ENCODE data around the gene CDCP1.

DNA sequence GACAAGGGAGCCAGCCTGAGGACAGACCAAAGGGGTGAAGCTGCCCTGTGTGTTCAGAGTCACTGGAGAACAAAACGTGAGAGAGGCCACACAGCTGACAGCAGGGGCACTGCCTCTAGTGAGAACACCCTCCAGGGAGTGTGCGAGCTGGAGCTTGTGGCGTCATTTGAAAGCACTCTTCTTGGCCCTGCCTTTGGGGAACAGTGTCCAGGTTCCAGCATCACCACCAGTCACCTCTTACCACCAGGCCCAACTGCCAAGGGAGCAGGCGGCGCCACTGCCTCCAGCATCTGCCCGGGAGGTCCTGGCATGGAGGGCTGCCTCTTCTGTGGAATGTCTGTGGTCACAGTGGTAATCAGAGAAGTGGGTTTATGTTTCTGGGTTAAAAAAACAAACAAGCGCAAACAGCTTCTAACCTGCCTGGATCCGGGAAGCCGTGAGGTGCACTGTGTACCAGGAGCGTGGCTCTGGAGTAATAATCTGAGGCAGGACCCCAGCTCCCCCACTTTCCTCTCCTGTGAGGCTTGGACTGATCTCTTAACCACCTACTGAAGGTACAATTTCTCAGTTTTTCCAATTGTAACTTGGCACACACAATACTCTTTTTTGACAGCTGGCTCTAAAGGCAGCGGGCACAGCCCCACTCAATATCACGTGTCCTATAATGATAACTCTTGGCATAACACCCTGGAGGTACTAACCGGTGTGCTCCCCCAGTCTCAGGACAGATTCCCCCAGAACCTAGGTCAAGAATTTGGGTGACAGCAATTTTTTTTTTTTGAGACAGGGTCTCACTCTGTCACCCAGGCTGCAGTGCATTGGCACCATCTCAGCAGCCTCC is 32.2 kb upstream of the CDCP1 start:
- no peak for TF ChIP-seq EZH2 (IDR thresholded peaks at IDR 0.05)
- TF ChIP-seq POLR2AphosphoS5 (IDR thresholded peaks at IDR 0.05; ENCODE audit: borderline replicate concordance, low read depth, low read length): no peak
- no peak for TF ChIP-seq FOXP2 (optimal IDR thresholded peaks at IDR 0.05; ENCODE audit: control extremely low read depth, extremely low read length, insufficient read depth)
